K562 (cell line): ENCODE measurements around the gene CDCP1. TPM values are rescaled to one million over a fixed set of nuclear protein-coding genes. Genes with fewer than 3 reads are reported as not detected.

Experiments used
- AFF4 ChIP-seq: sonication (generic); formaldehyde crosslinking; IDR thresholded peaks from 2 replicates; pipeline ENCODE4 v1.8.0; 2023; ENCODE audit warnings: mild to moderate bottlenecking, missing genetic modification reagents
- CBX8 ChIP-seq: fragments of 200-600 bp; sonication (generic); IDR thresholded peaks from 2 replicates; pipeline ENCODE4 v1.6.1; 2012; ENCODE audit warnings: borderline replicate concordance, mixed run types, low read depth, mild to moderate bottlenecking, moderate library complexity, mixed read lengths, low read length, control low read depth, inconsistent platforms; ENCODE audit not compliant: poor library complexity, severe bottlenecking; ENCODE audit errors: extremely low read depth
- FOS ChIP-seq: IDR thresholded peaks from 3 replicates; pipeline ENCODE4 v1.6.1; 2011; ENCODE audit not compliant: insufficient read length; ENCODE audit errors: extremely low read depth
- GATA2 ChIP-seq: sonication (generic); formaldehyde crosslinking; IDR thresholded peaks from 2 replicates; pipeline ENCODE4 v1.4.0; 2020; ENCODE audit warnings: mild to moderate bottlenecking, missing genetic modification reagents
- GTF2A2 ChIP-seq: IDR thresholded peaks from 2 replicates; pipeline ENCODE4 v1.6.1; 2016; ENCODE audit warnings: mild to moderate bottlenecking, missing genetic modification characterization, missing compliant biosample characterization
- HDAC6 ChIP-seq: IDR thresholded peaks from 2 replicates; pipeline ENCODE4 v1.6.1; 2012; ENCODE audit warnings: low read depth, mild to moderate bottlenecking, control low read depth, inconsistent platforms, low read length, moderate library complexity
- MEIS2 ChIP-seq: fragments of 450-650 bp; IDR thresholded peaks from 2 replicates; pipeline ENCODE4 v1.6.1; 2014; ENCODE audit warnings: mild to moderate bottlenecking; ENCODE audit not compliant: partially characterized antibody
- MXI1 ChIP-seq: IDR thresholded peaks from 2 replicates; pipeline ENCODE4 v1.6.1; 2011; ENCODE audit warnings: low read depth, mild to moderate bottlenecking, improper control_type of control experiment, low read length
- PHF20 ChIP-seq: fragments of 450-650 bp; IDR thresholded peaks from 2 replicates; pipeline ENCODE4 v1.6.1; 2018; ENCODE audit not compliant: partially characterized antibody
- SAFB2 ChIP-seq: fragments of 200-400 bp; formaldehyde crosslinking; IDR thresholded peaks from 2 replicates; pipeline ENCODE4 v1.6.1; 2018; ENCODE audit warnings: borderline replicate concordance, low read length, low read depth, moderate library complexity; ENCODE audit not compliant: severe bottlenecking
- SIN3B ChIP-seq: fragments of 450-650 bp; IDR thresholded peaks from 2 replicates; pipeline ENCODE4 v1.6.1; 2017; ENCODE audit warnings: low read depth, mild to moderate bottlenecking, moderate library complexity
- SOX6 ChIP-seq: fragments of 450-650 bp; IDR thresholded peaks from 2 replicates; pipeline ENCODE4 v1.6.1; 2014; ENCODE audit warnings: mild to moderate bottlenecking
- TAF7 ChIP-seq: fragments of 450-650 bp; IDR thresholded peaks from 2 replicates; pipeline ENCODE4 v1.6.1; 2016; ENCODE audit warnings: missing genetic modification characterization, missing compliant biosample characterization
- ZNF239 ChIP-seq: fragments of 250-450 bp; sonication (Bioruptor Pico); IDR thresholded peaks from 2 replicates; pipeline ENCODE4 v1.4.0; 2020; ENCODE audit warnings: mild to moderate bottlenecking
- ZNF24 ChIP-seq: fragments of 450-650 bp; IDR thresholded peaks from 2 replicates; pipeline ENCODE4 v1.6.1; 2016
- ZNF263 ChIP-seq: sonication (generic); formaldehyde crosslinking; IDR thresholded peaks from 2 replicates; pipeline ENCODE4 v1.8.0; 2022; ENCODE audit warnings: mild to moderate bottlenecking, missing genetic modification reagents, borderline replicate concordance
- ZNF655 ChIP-seq: fragments of 250-450 bp; sonication (Bioruptor Pico); IDR thresholded peaks from 2 replicates; pipeline ENCODE4 v1.5.0; 2021
- ZNF830 ChIP-seq: fragments of 250-450 bp; sonication (Bioruptor Pico); IDR thresholded peaks from 2 replicates; pipeline ENCODE4 v1.5.0; 2021; ENCODE audit warnings: mild to moderate bottlenecking
- polyA plus RNA-seq, 8 experiments: library from polyadenylated mRNA; depleted of rRNA in 4 of 8; stranded (reverse) in 5 of 8; unstranded in 3 of 8; fragments of >200 nt; fragmentation: Nextera tagmentation in 2 of 8; fragmentation: Illumina TruSeq in 1 of 8; extraction: Ambion mirVana in 2 of 8; extraction: Trizol in 1 of 8; gene quantifications; 2 replicates each; pipeline versions ENCODE4 v1.2.1 to v1.2.3, GENCODE V29; 2011 to 2014; ENCODE audit warnings: inconsistent platforms in 1 of 8, missing spikeins in 1 of 8
- total RNA-seq, 7 experiments: library from RNA; depleted of rRNA in 6 of 7; stranded (reverse); fragments of >200 nt in 6 of 7; fragmentation: Illumina TruSeq in 2 of 7; extraction: Trizol in 2 of 7; gene quantifications; 2 replicates each; pipeline versions ENCODE4 v1.2.1 to v1.2.3, GENCODE V29; 2011 to 2021; ENCODE audit warnings: low replicate concordance in 1 of 7
- TF ChIP-seq, protein P1 (sequence below): sonication (generic); formaldehyde crosslinking; IDR thresholded peaks from 2 replicates; pipeline ENCODE4 v1.8.1; 2023; ENCODE audit warnings: mild to moderate bottlenecking, missing genetic modification reagents
- TF ChIP-seq, protein P2 (sequence below): fragments of 450-650 bp; conservative IDR thresholded peaks from 2 replicates; pipeline ENCODE4 v1.6.1; 2016; ENCODE audit warnings: missing genetic modification characterization, low read depth, mild to moderate bottlenecking, missing compliant biosample characterization, moderate library complexity
- TF ChIP-seq, protein P3 (sequence below): sonication (generic); formaldehyde crosslinking; IDR thresholded peaks from 2 replicates; pipeline ENCODE4 v1.5.0; 2020; ENCODE audit warnings: missing genetic modification reagents

Gene CDCP1
- total and polyA plus RNA-seq, 9 of the 15 experiments (the other 6 are each of a cell fraction or from before 2014, with no cell fraction given) = 3.9 to 16.4 (median 5.2) TPM

- no peak for TF ChIP-seq PHF20
- TF ChIP-seq TAF7 (tag) = no peak
- TF ChIP-seq CBX8 = no peak
- peak; percentile 23 for TF ChIP-seq MEIS2
- TF ChIP-seq, protein P1, sequence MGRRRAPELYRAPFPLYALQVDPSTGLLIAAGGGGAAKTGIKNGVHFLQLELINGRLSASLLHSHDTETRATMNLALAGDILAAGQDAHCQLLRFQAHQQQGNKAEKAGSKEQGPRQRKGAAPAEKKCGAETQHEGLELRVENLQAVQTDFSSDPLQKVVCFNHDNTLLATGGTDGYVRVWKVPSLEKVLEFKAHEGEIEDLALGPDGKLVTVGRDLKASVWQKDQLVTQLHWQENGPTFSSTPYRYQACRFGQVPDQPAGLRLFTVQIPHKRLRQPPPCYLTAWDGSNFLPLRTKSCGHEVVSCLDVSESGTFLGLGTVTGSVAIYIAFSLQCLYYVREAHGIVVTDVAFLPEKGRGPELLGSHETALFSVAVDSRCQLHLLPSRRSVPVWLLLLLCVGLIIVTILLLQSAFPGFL (CRISPR knock-in tag) = no peak
- TF ChIP-seq SOX6 = 0 out of 2 replicates have a peak, but pooled peaks have one; percentile 12
- no peak for TF ChIP-seq ZNF24
- TF ChIP-seq AFF4 (CRISPR knock-in tag) = no peak
- no peak for TF ChIP-seq ZNF263 (CRISPR knock-in tag)
- no peak for TF ChIP-seq FOS
- TF ChIP-seq, protein P2, sequence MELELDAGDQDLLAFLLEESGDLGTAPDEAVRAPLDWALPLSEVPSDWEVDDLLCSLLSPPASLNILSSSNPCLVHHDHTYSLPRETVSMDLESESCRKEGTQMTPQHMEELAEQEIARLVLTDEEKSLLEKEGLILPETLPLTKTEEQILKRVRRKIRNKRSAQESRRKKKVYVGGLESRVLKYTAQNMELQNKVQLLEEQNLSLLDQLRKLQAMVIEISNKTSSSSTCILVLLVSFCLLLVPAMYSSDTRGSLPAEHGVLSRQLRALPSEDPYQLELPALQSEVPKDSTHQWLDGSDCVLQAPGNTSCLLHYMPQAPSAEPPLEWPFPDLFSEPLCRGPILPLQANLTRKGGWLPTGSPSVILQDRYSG = no peak
- TF ChIP-seq ZNF239 = 0 out of 2 replicates have a peak, but pooled peaks have one; percentile 8
- TF ChIP-seq GATA2 (CRISPR knock-in tag) = no peak
- TF ChIP-seq SAFB2 = no peak
- TF ChIP-seq, protein P3, sequence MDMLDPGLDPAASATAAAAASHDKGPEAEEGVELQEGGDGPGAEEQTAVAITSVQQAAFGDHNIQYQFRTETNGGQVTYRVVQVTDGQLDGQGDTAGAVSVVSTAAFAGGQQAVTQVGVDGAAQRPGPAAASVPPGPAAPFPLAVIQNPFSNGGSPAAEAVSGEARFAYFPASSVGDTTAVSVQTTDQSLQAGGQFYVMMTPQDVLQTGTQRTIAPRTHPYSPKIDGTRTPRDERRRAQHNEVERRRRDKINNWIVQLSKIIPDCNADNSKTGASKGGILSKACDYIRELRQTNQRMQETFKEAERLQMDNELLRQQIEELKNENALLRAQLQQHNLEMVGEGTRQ (CRISPR knock-in tag) = no peak
- TF ChIP-seq SIN3B = no peak
- no peak for TF ChIP-seq ZNF830 (CRISPR knock-in tag)
- no peak for TF ChIP-seq HDAC6
- no peak for TF ChIP-seq MXI1
- no peak for TF ChIP-seq GTF2A2 (tag)
- TF ChIP-seq ZNF655 (CRISPR knock-in tag) = no peak
Measured at GRCh38 chr3:45055411-45056143, 90.6 kb downstream of the CDCP1 start (continued).
